ENCODE results near the gene PTPRN2. TPM values are rescaled to one million over a fixed set of nuclear protein-coding genes. Genes with fewer than 3 reads are reported as not detected.

Gene PTPRN2
- total and polyA plus RNA-seq, 4 donors: 18.1 to 69.9 (median 50.4) TPM

DNA sequence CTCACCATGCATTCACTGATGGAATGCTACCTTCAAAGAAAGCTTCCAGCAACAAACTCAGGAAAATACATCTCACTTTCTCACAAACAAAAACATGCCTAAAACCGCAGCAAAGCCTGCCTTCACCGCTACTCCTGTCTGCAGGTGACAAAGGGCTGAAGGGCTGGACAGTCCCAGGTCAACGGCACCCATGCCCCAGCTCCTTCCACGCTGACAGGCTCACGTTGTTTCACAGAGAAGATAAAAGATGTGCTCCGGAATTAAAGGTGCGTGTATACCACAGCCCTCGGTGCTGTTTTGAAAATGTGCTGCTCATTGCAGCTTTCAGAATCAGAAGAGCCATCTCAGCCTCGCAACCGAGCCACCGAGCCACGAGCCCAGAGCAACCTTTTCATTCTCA lies 445.0 kb downstream of the PTPRN2 start:
- Histone ChIP-seq H3K36me3 (ENCODE audit: control insufficient read depth, insufficient read depth, low read length) (peaks cover 14% of the 10 kb centered on the region), H3K27me3 (ENCODE audit: control insufficient read depth, insufficient read depth, low read length) (no peaks in the 10 kb centered on the region), H3K4me1 (ENCODE audit: control insufficient read depth, insufficient read depth, low read length) (peaks cover 8% of the 10 kb centered on the region), H3K4me3 (ENCODE audit: low read depth, low read length) (no peak overlapping the region), H3K27ac (ENCODE audit: low read depth, low read length) (no peak overlapping the region), H3K9me3 (ENCODE audit: control insufficient read depth, insufficient read depth, low read length) (no peaks in the 10 kb centered on the region)
- WGBS (ENCODE audit: insufficient coverage): 88% methylated on average over 12 of the region's 12 CpGs
- DNase-seq (ENCODE audit: low read depth in 4 of 6, low spot score in 6 of 6): no peak

DNA sequence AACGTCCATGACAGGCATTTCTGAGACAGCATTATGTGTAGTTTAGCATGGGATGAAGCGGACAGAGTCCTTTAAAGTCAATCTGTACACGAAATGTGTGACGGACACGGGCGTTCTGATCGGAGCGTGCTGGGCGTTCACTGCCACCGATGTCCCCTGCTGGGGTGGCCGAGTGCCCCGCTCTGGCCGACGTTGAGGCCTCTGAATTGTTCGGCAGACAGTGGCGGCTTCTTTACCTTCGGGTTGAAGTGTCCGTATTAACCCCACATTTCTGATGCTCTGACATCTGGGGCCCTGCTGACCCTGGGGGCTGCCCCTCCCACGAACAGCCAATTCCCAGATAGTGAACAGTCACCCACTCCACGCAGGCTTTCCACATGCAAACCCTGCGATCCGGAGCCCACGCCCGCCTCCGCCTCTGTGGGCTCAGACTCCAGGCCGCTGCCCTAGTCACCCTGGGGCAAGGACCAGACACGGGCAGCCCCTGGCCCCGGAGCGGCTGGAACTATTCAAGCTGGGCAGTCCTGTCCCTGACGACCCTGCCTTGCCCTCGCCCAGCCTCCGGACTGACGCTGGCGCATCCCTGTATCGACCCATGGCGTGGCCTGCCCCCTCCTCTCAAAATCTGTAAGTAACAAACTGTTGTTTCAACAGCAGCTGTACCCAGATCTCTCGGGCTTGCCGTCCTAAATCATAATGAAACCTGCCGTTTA lies 445.7 kb downstream of the PTPRN2 start:
- DNase-seq (ENCODE audit: low read depth in 4 of 6, low spot score in 6 of 6): no peak
- 88% methylated on average over 39 of the region's 39 CpGs for WGBS (ENCODE audit: insufficient coverage)
- Histone ChIP-seq H3K36me3 (ENCODE audit: control insufficient read depth, insufficient read depth, low read length) (peaks cover 14% of the 10 kb centered on the region), H3K9me3 (ENCODE audit: control insufficient read depth, insufficient read depth, low read length) (no peaks in the 10 kb centered on the region), H3K4me3 (ENCODE audit: low read depth, low read length) (no peak overlapping the region), H3K27me3 (ENCODE audit: control insufficient read depth, insufficient read depth, low read length) (no peaks in the 10 kb centered on the region), H3K4me1 (ENCODE audit: control insufficient read depth, insufficient read depth, low read length) (peaks cover 12% of the 10 kb centered on the region), H3K27ac (ENCODE audit: low read depth, low read length) (no peak overlapping the region)

GRCh38 chr7:158141221-158141582 lies 446.4 kb downstream of the PTPRN2 start:
- no peak overlapping the region for H3K27ac ChIP-seq (ENCODE audit: low read depth, low read length)
- no peaks in the 10 kb centered on the region for H3K9me3 ChIP-seq (ENCODE audit: control insufficient read depth, insufficient read depth, low read length)
- peaks cover 12% of the 10 kb centered on the region for H3K4me1 ChIP-seq (ENCODE audit: control insufficient read depth, insufficient read depth, low read length)
- DNase-seq (ENCODE audit: low read depth in 4 of 6, low spot score in 6 of 6): no peak
- 93% methylated on average over 17 of the region's 17 CpGs for WGBS (ENCODE audit: insufficient coverage)
- no peaks in the 10 kb centered on the region for H3K27me3 ChIP-seq (ENCODE audit: control insufficient read depth, insufficient read depth, low read length)
- H3K36me3 ChIP-seq (ENCODE audit: control insufficient read depth, insufficient read depth, low read length): peaks cover 14% of the 10 kb centered on the region
- no peak overlapping the region for H3K4me3 ChIP-seq (ENCODE audit: low read depth, low read length)

DNA sequence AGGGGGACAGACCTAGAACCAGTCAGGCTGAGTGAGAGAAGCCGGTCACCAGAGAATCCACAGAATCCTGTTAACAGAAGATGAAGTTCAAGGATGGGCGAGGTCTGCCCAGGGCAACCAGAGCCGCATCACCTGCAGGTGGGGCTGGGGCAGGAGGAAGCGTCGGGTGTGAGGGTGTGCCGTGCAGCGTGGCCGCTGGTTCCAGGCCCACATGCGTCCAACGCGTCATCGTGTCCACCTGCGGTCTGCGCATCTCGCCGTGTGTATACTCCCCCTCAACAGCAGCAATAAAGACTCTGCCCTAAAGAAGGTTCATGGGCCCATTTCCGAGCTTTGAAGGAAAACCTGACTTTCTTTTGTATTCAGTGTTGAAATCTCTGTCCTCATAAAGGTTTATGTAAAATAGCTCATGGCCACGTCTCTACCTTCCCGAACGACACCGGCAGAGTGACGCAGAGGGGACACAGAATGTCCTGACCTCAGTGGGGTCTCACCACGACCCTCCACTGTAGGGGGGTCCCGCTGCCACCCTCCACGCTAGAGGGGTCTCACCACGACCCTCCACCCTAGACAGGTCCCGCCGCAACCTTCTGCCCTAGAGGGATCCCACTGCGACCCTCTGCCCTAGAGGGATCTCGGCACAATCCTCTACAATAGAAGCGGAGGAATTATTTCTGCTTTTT lies 446.9 kb downstream of the PTPRN2 start:
- Histone ChIP-seq H3K27me3 (ENCODE audit: control insufficient read depth, insufficient read depth, low read length) (no peaks in the 10 kb centered on the region), H3K9me3 (ENCODE audit: control insufficient read depth, insufficient read depth, low read length) (no peaks in the 10 kb centered on the region), H3K27ac (ENCODE audit: low read depth, low read length) (no peak overlapping the region), H3K36me3 (ENCODE audit: control insufficient read depth, insufficient read depth, low read length) (peaks cover 18% of the 10 kb centered on the region), H3K4me1 (ENCODE audit: control insufficient read depth, insufficient read depth, low read length) (peaks cover 12% of the 10 kb centered on the region), H3K4me3 (ENCODE audit: low read depth, low read length) (no peak overlapping the region)
- WGBS (ENCODE audit: insufficient coverage): 94% methylated on average over 23 of the region's 31 CpGs
- DNase-seq (ENCODE audit: low read depth in 4 of 6, low spot score in 6 of 6): no peak

GRCh38 chr7:158139499-158139898 lies 448.1 kb downstream of the PTPRN2 start:
- H3K4me1 ChIP-seq (ENCODE audit: control insufficient read depth, insufficient read depth, low read length): peaks cover 12% of the 10 kb centered on the region
- DNase-seq (ENCODE audit: low read depth in 4 of 6, low spot score in 6 of 6): no peak
- no peak overlapping the region for H3K4me3 ChIP-seq (ENCODE audit: low read depth, low read length)
- WGBS (ENCODE audit: insufficient coverage): 85% methylated on average over 9 of the region's 10 CpGs
- no peaks in the 10 kb centered on the region for H3K27me3 ChIP-seq (ENCODE audit: control insufficient read depth, insufficient read depth, low read length)
- H3K36me3 ChIP-seq (ENCODE audit: control insufficient read depth, insufficient read depth, low read length): peaks cover 13% of the 10 kb centered on the region
- no peaks in the 10 kb centered on the region for H3K9me3 ChIP-seq (ENCODE audit: control insufficient read depth, insufficient read depth, low read length)
- no peak overlapping the region for H3K27ac ChIP-seq (ENCODE audit: low read depth, low read length)

GRCh38 chr7:158138329-158138597 lies 449.4 kb downstream of the PTPRN2 start:
- peaks cover 17% of the 10 kb centered on the region for H3K36me3 ChIP-seq (ENCODE audit: control insufficient read depth, insufficient read depth, low read length)
- WGBS (ENCODE audit: insufficient coverage): 84% methylated on average over 8 of the region's 9 CpGs
- H3K4me3 ChIP-seq (ENCODE audit: low read depth, low read length): no peak overlapping the region
- DNase-seq (ENCODE audit: low read depth in 4 of 6, low spot score in 6 of 6): no peak
- H3K9me3 ChIP-seq (ENCODE audit: control insufficient read depth, insufficient read depth, low read length): no peaks in the 10 kb centered on the region
- H3K27ac ChIP-seq (ENCODE audit: low read depth, low read length): no peak overlapping the region
- peaks cover 12% of the 10 kb centered on the region for H3K4me1 ChIP-seq (ENCODE audit: control insufficient read depth, insufficient read depth, low read length)
- H3K27me3 ChIP-seq (ENCODE audit: control insufficient read depth, insufficient read depth, low read length): no peaks in the 10 kb centered on the region

DNA sequence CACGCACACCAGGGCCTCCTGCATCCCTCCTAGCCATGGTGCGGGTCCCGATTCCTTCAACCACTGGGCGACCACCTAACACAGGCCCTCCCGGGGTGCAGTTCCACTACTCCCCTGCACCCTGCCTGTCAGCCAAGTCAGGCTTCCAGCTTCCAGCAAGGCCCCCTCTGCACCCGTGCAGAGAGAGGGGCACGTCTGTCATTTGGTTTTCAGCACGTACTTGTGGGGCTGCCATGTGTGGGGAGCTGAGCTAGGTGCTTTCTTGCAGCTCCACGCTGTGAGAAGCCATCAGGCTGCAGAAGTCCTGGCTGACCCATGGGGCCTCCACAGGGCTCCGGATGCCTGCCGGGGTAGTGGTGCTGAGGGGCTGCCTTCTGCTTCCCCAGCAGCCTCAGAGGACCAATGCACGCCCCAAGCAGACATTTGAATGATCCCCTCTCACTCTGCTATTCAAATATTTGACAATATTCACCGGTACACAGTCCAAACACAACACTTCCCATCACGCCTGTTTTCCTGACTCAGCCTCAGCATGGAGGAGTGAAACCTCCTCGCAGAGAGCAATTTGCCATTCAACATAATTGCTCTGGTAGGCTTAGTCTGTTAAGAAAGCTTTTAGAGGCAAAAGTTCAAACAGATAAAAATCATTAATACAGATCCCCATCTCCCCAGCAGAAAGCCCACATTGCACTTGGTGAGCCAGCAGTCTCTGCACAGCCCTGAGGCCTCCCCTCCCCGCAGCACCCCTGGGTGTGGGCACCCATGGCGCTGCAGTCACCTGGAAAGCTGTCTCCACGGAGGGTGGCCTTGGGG lies 449.9 kb downstream of the PTPRN2 start:
- 86% methylated on average over 15 of the region's 18 CpGs for WGBS (ENCODE audit: insufficient coverage)
- H3K27ac ChIP-seq (ENCODE audit: low read depth, low read length): no peak overlapping the region
- no peaks in the 10 kb centered on the region for H3K27me3 ChIP-seq (ENCODE audit: control insufficient read depth, insufficient read depth, low read length)
- H3K36me3 ChIP-seq (ENCODE audit: control insufficient read depth, insufficient read depth, low read length): peaks cover 22% of the 10 kb centered on the region
- H3K9me3 ChIP-seq (ENCODE audit: control insufficient read depth, insufficient read depth, low read length): no peaks in the 10 kb centered on the region
- no peak overlapping the region for H3K4me3 ChIP-seq (ENCODE audit: low read depth, low read length)
- DNase-seq (ENCODE audit: low read depth in 4 of 6, low spot score in 6 of 6): peak in 1 of 6 donors; percentile 14
- peaks cover 12% of the 10 kb centered on the region for H3K4me1 ChIP-seq (ENCODE audit: control insufficient read depth, insufficient read depth, low read length)

DNA sequence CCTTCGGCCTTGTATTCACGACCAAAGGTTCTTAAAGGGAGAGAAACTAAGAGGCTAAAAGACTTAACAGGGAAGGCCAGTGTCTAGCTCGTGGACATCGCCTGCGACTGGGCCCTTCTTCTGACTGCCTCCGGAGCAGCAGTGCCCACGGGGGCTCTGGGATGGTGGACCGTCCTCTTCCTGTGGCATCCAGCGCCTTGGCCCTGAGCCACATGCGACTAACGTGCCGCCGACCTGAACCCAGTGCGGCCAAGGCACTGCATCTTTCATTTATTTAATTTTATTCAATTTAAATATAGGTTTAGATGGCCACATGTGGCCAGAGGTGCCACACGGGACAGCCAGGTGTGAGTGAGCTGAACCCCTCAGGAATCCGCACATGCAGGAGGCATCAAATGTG lies 451.7 kb downstream of the PTPRN2 start:
- Histone ChIP-seq H3K9me3 (ENCODE audit: control insufficient read depth, insufficient read depth, low read length) (no peaks in the 10 kb centered on the region), H3K36me3 (ENCODE audit: control insufficient read depth, insufficient read depth, low read length) (peaks cover 18% of the 10 kb centered on the region), H3K4me1 (ENCODE audit: control insufficient read depth, insufficient read depth, low read length) (peaks cover 12% of the 10 kb centered on the region), H3K27ac (ENCODE audit: low read depth, low read length) (no peak overlapping the region), H3K4me3 (ENCODE audit: low read depth, low read length) (no peak overlapping the region), H3K27me3 (ENCODE audit: control insufficient read depth, insufficient read depth, low read length) (no peaks in the 10 kb centered on the region)
- no peak for DNase-seq (ENCODE audit: low read depth in 4 of 6, low spot score in 6 of 6)
- WGBS (ENCODE audit: insufficient coverage): 84% methylated on average over 10 of the region's 16 CpGs

- no peak overlapping the region for H3K27ac ChIP-seq (ENCODE audit: low read depth, low read length)
- WGBS (ENCODE audit: insufficient coverage): 100% methylated on average over 2 of the region's 4 CpGs
Measured at GRCh38 chr7:158134824-158135223, 452.8 kb downstream of the PTPRN2 start.

More at GRCh38 chr7:158134824-158135223, 452.8 kb downstream of the PTPRN2 start:
- H3K27me3 ChIP-seq (ENCODE audit: control insufficient read depth, insufficient read depth, low read length): no peaks in the 10 kb centered on the region
- H3K36me3 ChIP-seq (ENCODE audit: control insufficient read depth, insufficient read depth, low read length): peaks cover 21% of the 10 kb centered on the region
- no peak overlapping the region for H3K4me3 ChIP-seq (ENCODE audit: low read depth, low read length)
- DNase-seq (ENCODE audit: low read depth in 4 of 6, low spot score in 6 of 6): no peak
- peaks cover 12% of the 10 kb centered on the region for H3K4me1 ChIP-seq (ENCODE audit: control insufficient read depth, insufficient read depth, low read length)
- no peaks in the 10 kb centered on the region for H3K9me3 ChIP-seq (ENCODE audit: control insufficient read depth, insufficient read depth, low read length)
